GM18511 (cell line): Measurements from ENCODE around the gene AMHR2.
A peak's percentile ranks its signal among the peaks of the same experiment; 100 is the strongest.

Experiments used
- ATAC-seq: cut with Tn5 transposase; IDR thresholded peaks from one replicate; pipeline ENCODE4 v1.9.1; 2021; ENCODE audit warnings: mild to moderate bottlenecking, moderate library complexity; ENCODE audit not compliant: unreplicated experiment

Gene AMHR2

GRCh38 chr12:53452159-53453077 is 28.8 kb downstream of the AMHR2 start:
- peak; percentile 22 for ATAC-seq

GRCh38 chr12:53453953-53454640 is 30.4 kb downstream of the AMHR2 start:
- no peak for ATAC-seq

GRCh38 chr12:53454707-53455106 is 31.1 kb downstream of the AMHR2 start:
- no peak for ATAC-seq

- no peak for ATAC-seq
Observed at GRCh38 chr12:53456654-53457366, 33.2 kb downstream of the AMHR2 start.

- no peak for ATAC-seq
Observed at GRCh38 chr12:53459097-53459496, 35.4 kb downstream of the AMHR2 start.

- no peak for ATAC-seq
Observed at GRCh38 chr12:53461059-53461458, 37.4 kb downstream of the AMHR2 start.

GRCh38 chr12:53461591-53461990 is 37.9 kb downstream of the AMHR2 start:
- ATAC-seq: no peak

GRCh38 chr12:53462935-53463334 is 39.3 kb downstream of the AMHR2 start:
- no peak for ATAC-seq

- no peak for ATAC-seq
Observed at GRCh38 chr12:53463802-53464560, 40.3 kb downstream of the AMHR2 start.

GRCh38 chr12:53464685-53465418 is 41.2 kb downstream of the AMHR2 start:
- ATAC-seq: no peak

GRCh38 chr12:53465679-53466078 is 42.0 kb downstream of the AMHR2 start:
- ATAC-seq: no peak

- ATAC-seq: no peak
Observed at GRCh38 chr12:53466640-53467039, 43.0 kb downstream of the AMHR2 start.

GRCh38 chr12:53467082-53467481 is 43.4 kb downstream of the AMHR2 start:
- no peak for ATAC-seq

- ATAC-seq: no peak
Observed at GRCh38 chr12:53467880-53468279, 44.2 kb downstream of the AMHR2 start.

- ATAC-seq: no peak
Observed at GRCh38 chr12:53468282-53468681, 44.6 kb downstream of the AMHR2 start.

GRCh38 chr12:53472056-53472582 is 48.5 kb downstream of the AMHR2 start:
- no peak for ATAC-seq

GRCh38 chr12:53474077-53474476 is 50.4 kb downstream of the AMHR2 start:
- no peak for ATAC-seq

GRCh38 chr12:53474819-53475218 is 51.2 kb downstream of the AMHR2 start:
- ATAC-seq: no peak

- no peak for ATAC-seq
Observed at GRCh38 chr12:53476769-53477209, 53.1 kb downstream of the AMHR2 start.

GRCh38 chr12:53478865-53479264 is 55.2 kb downstream of the AMHR2 start:
- no peak for ATAC-seq
